Fibroblast of lung (primary cell): ENCODE measurements around the gene UHRF1.

Source experiments
- EZH2 ChIP-seq: IDR thresholded peaks from 2 replicates; pipeline ENCODE4 v1.5.1; 2012; ENCODE audit warnings: low read length, control low read depth, mild to moderate bottlenecking; ENCODE audit errors: missing control alignments
- TF ChIP-seq, protein P1 (sequence below), 2 donors: IDR thresholded peaks in 1 of 2; conservative IDR thresholded peaks in 1 of 2; 1 replicate in 1 of 2; 2 replicates in 1 of 2; pipeline ENCODE4 v1.5.1; 2011 to 2012; ENCODE audit warnings: low read length in 2 of 2, control low read depth in 1 of 2, inconsistent platforms in 1 of 2, low read depth in 1 of 2, mild to moderate bottlenecking in 1 of 2

DNA sequence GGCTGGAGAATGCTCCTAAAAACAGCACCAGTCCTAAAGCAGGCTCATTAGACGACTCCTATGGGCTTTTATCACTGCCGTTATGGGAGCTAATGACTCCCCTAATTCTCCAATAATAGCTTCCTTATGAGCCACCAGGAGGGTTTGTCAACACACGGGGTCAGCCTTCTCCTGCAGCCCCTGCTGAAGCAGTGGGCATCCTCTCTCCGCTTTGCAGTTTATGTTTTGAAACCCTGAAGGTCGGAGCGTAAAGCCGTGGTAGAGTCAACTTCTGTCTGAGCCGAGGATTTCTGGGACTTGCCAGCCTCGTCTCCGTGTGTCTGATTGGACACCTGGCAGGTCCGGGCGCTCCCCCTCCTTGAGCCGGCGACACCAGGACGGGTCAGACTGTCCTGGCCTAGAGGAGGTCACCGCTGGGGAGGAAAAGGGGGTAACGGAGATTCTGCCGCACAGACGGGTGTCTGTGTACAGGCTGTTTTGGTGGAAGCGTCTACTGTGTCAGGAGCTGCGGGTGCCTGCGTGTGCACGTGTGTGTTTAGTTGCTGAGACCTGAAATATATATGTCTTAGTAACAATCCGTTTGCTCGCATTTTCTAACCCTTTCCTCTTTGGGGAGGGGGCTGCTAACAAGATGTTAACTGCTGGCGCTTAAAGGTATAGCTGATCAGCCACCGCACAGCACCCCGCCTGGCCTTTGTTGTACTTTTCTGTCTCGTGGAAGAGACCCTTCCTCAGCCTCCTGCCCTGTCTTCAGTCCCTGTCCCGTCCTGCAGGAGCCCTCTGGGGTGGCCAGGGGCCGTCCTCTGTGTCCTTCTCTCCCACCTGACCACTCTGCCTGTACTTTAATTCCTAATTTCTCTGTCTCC is 61.5 kb downstream of the UHRF1 start:
- TF ChIP-seq, protein P1, sequence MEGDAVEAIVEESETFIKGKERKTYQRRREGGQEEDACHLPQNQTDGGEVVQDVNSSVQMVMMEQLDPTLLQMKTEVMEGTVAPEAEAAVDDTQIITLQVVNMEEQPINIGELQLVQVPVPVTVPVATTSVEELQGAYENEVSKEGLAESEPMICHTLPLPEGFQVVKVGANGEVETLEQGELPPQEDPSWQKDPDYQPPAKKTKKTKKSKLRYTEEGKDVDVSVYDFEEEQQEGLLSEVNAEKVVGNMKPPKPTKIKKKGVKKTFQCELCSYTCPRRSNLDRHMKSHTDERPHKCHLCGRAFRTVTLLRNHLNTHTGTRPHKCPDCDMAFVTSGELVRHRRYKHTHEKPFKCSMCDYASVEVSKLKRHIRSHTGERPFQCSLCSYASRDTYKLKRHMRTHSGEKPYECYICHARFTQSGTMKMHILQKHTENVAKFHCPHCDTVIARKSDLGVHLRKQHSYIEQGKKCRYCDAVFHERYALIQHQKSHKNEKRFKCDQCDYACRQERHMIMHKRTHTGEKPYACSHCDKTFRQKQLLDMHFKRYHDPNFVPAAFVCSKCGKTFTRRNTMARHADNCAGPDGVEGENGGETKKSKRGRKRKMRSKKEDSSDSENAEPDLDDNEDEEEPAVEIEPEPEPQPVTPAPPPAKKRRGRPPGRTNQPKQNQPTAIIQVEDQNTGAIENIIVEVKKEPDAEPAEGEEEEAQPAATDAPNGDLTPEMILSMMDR (conservative IDR thresholded peaks at IDR 0.05 in 1 of 2, IDR thresholded peaks at IDR 0.05 in 1 of 2; ENCODE audit: low read depth in 1 of 2, low read length in 2 of 2): no peak
- TF ChIP-seq EZH2: no peak
